Germinal center (tissue), 1 donor: ENCODE results near the gene EFCAB13.

ENCODE experiments used
- DNase-seq: peaks from one replicate; pipeline ENCODE4 v3.0.0; 2012; ENCODE audit warnings: mixed read lengths, low spot score

EFCAB13 gene, protein sequence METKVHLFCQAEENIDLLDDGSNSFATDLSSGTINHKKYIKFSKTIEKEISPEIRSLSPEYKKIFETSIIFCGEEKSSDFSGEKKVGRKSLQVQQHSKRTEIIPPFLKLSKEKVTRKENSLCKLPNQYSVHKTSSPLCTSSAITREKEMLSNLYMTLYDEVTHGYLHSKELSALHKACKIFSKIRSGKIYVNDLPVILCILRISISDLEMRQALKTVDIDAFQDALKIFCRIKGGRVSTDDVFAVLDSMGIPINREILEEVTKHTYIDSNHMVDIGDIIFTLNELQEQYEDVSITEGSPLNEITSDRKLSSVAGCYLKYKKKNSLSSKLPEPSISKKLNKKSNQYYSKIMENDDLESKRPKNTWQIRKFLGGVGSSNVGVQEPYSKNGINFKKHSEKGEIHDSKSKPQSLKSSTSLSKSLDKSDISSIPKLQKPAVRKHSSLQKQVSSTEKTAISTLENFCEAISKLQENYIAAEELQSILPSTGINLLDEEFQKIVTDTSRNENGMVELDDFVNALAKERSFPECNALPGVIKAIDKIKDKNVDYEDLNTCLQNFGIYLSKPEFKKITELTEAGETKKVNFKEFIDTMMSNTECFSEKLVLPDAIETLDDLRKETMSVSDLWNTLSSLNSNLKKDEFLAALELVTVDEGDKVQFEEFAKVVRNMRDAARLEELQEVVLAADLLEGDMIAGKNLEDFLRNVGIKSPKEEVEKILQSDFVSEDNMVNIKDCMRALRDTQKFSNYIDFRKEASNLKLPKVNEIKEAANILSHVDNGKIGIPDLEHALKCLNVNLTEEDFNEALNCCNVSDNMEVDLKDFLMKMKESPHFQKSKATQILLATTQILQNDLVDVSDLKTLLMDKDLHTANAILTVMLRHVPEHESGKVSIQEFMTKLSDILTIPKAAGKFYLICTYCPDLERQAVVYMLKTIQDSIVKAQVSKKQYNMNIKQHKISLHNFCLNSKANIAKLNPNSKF

DNA sequence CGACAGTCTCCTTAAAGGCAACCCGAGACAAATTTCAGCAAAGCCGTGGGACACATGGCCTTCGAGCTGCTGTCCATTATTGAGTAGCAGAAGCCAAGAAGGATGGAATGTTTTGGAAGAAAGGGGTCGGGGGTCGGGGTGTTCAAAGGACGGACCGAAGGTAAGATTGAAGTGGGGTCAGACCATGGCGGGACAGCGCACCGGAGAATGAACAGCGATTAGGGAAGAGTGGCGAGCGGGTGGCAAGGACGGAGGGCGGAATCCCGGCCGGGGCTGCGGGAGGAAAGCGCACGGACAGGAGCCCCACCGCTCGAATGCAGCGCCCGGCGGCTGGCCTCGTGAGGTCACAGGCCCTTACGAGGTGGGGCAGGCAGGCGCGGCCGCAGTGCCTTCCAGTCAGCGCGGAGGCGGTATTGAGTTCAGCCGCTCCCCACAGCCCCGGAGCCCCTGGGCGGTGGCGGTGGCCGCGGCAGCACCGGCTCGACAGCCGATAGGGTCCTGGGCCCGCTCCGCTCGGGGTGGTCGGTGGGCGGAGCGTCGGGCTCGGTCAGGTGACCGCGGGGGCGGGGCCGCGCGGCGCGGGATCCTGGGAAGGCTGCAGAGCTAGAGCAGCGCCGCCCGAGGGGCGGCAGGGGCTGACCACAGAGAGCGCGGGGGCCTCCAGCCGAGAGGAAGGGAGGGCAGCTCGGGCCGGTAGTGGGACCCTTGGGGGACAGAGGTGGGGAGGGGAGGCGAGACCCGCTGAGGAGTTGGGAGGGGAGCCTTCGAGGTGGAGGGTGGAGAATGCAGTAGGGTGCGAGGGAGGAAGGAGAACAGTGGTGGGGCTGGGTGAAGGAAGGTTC is at the start of gene EFCAB13:
TSS of gene EFCAB13 (plus strand) at position 574 of the 842 bp plus-strand sequence. CDS start 4,399 bp downstream, outside the sequence.
- DNase-seq = peak; percentile 86

DNA sequence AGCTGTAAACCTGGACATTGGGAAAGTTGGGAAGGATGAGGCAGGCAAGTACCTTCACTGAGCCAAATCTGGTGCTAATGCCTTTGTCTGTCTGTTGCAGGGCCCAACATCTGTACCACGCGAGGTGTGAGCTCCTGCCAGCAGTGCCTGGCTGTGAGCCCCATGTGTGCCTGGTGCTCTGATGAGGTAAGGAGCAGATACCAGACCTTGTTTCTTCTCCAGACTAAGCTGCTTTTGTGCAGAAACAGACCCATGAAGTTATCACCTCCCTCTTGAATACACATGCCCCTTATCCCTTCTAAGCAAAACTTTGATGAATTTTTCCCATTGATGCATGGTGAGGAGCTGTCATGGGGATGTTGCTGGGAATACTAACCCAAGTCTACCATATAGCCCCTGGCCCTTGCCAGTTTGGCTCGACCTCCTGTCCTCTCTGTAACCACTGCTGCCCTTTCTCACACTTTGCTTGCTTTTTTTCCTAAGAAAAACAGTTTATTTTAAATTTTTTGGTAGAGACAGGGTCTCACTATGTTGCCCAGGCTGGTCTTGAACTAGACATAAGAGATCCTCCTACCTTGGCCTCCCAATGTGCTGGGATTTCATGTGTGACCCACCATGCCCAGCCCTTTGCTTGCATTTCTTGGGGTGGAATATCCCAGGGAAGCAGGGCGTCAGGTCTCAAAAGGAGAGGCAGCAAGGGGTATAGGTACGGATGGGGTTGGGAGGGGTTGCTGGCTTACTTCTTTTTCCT is 49.3 kb upstream of the EFCAB13 start:
- no peak for DNase-seq

DNA sequence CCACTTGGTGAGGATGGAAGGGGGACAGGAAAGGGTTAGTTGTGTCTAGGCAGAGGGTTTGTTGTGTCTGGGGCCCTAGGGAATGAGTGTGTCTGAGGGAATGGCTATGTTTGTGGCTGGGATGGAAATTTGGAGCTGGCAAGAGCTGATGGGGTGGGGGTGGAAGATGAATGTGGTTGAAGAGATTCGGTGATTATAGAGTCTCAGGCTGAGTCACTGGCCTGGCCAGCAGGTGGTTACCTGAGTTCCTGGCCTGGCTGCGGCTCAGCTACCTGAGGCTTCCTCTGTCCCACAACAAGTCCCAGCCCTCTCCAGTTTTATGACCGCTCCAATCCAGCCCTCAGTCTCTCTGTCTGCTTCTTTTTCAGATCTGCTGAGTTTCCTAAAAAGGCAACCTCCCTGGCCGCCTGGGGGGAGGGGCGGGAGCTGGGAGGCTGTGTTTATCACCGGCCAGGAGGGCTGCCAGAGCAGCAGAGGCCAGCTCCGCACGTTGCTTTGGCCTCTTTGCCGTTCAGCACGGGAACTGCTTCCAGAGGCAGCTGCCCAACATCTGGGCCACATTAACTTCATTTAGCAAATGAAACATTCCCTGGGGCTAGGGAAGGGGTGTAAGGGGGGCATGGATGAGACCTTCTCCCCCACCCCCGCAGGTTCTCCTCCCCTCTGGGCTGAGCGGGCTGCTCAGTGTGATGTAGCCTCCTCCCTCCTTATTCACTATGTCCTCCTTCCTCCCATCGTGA is 48.3 kb upstream of the EFCAB13 start:
- DNase-seq = no peak

DNA sequence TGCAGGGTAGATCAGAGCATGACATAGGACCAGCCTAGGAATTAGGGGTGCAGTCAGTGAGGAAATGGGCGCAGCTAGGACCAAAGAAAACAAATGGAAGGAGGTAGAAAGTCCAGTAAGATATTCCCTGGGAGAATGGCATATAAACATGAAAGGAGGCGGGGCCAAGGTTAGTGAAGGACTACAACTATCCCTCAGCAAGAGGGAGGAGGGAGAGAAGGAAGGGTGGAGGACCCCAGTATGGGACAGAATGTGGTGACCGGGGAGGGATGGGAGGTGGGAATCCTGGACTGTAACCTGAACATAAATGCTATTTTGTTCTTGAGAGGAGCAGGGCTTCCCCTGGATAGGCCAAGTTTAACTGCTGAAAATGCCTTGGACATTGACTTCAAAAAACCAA is 47.3 kb upstream of the EFCAB13 start:
- DNase-seq = no peak

DNA sequence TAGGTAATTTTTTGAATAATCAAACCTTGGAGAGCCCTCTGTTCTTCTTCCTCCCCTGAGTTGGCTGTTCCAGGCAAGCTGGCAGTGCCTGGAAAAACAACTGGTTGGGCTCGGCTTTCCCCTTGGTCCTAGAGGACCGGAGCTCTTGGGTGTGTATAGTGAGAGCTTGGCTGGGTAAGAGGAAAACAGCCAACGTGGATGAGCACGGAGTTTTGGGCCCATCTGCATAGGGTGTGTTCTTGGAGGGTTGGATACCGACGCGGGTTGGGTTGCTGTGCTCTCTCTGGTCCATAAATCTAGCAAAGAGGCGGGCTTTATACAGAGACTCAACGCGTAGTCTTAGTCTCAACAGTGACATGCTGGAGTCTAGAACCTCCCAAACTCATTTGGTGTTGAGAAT is 46.9 kb upstream of the EFCAB13 start:
- no peak for DNase-seq

DNA sequence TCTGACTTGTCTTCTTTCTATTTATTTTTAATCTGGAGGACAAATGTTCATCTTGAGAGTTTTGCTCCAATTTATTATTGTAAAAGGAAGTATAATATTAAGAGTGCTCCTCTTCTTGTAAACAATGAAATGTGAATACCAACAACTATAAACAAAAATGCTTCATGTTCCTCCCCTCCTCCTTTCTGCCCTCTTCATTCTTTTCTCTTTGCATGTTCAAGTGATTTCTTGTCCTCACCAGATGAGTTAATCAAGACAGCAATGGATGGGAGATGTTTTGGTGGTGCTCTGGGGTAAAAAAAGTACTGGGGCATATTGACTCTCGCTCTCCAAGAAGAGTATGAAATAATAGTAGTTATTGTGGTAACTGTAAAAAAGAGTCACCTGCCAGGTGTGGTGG is 45.8 kb upstream of the EFCAB13 start:
- DNase-seq = no peak

DNA sequence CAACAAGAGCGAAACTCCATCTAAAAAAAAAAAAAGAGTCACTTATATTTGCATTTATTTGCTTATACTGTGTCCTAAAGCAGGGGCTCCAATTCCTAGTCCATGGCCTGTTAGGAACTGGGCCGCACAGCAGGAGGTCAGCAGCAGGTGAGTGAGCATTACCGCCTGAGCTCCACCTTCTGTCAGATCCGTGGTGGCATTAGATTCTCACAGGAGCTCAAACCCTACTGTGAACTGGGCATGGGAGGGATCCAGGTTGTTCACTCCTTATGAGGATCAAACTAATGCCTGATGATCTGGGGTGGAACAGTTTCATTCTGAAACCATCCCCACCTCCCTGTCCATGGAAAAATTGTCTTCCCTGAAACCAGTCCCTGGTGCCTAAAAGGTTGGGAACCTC is 45.2 kb upstream of the EFCAB13 start:
- DNase-seq = no peak

DNA sequence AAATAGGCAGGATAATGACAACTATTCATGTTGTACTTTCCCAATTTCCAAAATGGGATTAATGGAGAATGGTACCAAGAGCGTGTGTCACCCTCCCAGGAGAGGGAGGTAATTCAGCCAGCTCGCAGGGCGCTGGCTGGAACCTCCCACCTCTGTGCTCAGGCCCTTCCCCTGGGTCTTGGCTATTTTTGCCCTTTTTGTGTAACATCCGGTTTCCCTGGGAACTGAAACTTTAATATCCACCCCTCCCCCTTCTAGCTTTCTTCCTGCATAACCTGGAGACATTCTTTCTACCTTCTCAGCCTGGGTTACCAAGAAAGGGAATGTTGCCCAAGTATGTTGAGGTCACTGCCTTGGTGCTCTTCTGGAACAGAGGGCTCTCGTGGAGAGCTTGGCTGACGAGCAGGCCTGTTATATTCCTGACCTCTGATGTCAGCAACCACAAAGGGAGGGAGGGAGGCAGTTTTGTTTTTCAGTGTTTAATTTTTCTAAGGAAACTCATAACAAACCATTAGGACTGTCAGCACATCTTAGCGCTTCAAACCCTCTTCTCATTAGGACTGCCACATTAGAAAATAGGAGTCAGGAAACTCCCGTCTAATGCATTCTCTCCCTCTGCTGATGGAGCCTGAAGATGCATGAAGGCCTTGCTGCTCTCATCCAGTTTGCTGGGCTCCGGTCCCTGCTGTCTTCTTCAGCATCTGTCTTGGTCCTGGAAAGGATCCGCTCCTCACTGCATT is 44.5 kb upstream of the EFCAB13 start:
- peak; percentile 83 for DNase-seq

DNA sequence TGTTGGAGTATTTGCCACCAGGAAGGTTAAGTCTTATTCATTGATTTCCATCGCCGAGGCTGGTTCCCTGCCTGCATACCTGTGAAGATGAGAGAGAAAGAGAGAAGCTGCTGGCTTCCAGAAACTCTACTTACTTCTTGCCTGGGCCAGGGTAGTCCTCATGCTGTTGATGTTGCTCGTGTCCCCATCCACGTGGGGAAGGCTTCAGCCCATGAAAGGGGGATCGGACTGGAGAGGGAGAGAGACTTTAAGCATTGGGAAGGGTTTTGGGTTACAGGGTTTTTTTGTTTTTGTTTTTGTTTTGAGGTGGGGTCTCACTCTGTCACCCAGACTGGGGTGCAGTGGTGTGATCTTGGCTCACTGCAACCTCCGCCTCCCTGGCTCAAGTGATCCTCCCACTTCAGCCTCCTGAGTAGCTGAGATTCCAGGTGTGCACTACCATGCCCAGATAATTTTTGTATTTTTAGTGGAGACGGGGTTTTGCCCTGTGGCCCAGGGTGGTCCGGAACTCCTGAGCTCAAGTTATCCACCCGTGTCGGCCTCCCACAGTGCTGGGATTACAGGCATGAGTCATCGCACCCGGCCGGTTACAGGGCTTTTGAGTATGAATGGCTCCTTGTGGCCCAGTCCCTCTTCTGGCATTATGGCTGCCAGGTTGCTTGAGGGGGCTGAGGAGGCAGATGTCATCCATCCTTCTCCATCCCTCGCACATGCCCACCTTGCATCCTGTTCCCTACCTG is 43.5 kb upstream of the EFCAB13 start:
- no peak for DNase-seq

DNA sequence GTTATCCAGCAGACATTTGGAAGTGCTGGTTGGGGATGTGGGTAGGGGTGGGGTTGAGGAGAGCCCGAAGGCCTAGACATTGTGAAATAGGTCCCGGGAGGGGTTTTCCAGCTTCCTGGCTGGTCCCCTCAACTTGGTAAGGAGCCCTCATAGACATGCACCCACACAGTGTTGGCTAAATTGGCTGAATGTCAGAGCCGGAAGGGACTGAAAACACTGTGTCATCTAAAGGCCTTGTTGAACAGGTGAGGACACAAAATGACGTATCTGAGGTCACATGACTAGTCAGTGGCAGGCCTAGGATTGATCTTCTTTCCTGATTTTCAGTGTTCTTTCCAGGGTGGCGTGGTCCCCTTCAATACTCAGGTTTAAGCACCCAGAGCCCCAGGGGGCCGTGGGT is 42.5 kb upstream of the EFCAB13 start:
- no peak for DNase-seq

DNA sequence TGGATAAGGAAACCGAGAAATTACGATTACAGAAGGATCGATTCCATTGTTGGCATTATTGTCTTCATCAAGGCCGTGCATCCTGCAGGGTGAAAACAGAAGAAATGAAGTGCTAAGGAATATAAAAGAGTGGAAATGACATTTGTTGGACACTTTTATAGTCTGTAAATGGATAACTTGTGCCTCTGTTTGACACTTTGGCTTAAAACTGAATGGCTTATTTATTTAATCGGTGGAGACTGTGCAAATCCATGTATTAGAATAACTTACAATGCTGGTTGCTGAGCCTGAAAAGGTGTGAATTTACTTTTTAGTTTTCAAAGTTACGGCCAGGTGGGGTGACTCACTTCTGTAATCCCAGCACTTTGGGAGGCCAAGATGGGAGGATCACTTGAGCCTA is 38.8 kb upstream of the EFCAB13 start:
- DNase-seq = no peak

DNA sequence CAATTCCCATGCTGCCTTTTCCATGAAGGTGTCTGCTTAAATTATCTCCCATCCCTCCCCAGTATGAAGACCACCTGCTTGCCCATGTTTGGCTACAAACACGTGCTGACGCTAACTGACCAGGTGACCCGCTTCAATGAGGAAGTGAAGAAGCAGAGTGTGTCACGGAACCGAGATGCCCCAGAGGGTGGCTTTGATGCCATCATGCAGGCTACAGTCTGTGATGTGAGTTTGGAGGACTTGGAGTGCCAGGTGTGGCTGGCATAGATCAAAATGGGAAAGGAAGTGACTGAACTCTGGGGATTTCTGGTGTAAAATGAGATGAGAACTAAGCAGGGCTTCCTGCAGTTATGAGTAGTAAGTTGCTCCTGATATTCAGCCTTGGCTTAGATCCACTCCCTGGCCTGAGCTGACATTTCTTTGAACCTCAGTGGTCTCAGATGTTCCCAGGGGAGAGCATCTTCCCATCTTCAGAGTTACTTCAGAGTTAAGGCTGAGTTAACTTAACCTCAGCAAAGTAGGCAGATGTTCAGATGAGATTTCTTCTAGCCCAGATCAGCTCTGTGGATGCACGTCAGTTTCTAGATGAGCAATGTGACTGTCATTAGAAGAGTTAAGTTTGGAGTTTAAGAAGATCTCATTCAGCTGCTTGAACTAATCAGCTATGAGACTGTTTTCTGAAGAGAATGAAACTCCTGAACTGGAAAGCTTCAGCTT is 37.4 kb upstream of the EFCAB13 start:
- peak; percentile 53 for DNase-seq

DNA sequence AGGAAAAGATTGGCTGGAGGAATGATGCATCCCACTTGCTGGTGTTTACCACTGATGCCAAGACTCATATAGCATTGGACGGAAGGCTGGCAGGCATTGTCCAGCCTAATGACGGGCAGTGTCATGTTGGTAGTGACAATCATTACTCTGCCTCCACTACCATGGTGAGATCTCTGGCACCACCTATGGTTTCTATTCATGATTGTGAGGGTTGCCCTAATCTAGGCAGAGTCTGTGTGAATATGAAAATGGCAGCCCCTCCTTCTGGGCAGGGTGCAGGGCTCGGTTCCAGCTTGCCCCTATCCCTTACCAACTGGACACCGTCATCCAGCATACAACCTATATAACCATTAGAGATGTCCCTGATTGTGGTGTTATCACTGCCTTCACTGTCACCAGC is 36.7 kb upstream of the EFCAB13 start:
- no peak for DNase-seq

DNA sequence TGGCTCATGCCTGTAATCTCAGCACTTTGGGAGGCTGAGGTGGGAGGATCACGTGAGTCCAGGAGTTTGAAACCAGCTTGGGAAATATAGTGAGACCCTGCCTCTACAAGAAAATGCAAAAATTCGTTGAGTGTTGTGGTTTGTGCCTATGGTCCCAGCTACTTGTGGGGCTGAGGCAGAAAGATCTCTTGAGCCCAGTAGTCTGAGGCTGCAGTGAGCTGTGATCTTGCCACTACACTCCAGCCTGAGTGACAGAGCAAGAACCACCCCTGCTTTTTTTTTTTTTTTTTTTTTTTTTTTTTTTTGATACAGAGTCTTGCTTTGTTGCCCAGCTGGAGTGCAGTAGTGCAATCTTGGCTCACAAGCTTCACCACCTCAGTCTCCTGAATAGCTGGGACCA is 36.1 kb upstream of the EFCAB13 start:
- DNase-seq = no peak

DNA sequence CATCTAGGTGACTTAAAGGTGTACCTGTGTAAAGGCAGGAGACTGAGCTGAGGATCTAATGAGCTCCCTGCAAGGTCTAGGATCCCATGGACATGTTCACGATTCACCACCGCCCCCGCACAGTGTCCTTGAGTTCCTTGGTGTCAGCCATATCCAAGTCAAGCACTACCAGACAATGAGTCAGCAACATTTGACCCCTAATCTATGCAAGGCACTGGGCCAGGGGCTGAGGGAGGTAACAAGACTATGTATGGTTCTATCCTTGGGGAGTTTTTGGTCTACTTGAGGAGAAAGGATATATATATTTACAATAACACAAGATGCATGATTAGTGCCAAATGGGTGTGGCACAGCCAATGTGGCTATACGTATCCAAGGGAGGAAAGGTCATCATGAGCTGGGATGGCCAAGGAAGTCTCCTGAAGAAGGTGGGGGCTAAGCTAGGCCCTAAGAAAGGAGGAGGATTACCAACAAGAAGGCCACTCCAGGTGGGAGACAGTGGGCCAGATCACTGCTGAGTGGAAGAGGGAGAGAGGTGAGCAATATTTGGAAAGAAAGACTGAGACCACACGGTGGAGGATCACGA is 35.1 kb upstream of the EFCAB13 start:
- no peak for DNase-seq

DNA sequence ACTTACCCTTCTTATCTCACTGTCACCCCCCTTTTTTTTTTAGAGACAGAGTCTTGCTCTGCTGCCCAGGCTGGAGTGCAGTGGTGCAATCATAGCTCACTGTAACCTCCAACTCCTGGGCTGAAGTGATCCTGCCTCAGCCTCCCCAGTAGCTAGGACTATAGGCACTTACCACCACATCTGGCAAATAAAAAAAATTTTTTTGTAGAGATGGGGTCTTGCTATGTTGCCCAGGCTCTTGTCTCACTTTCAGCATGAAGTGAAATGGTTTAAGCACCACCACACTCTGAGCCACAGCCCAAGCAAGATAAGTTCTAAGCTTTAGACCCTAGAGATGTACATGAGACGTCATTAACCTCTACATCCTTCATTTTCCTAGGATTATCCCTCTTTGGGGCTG is 34.5 kb upstream of the EFCAB13 start:
- DNase-seq = no peak

DNA sequence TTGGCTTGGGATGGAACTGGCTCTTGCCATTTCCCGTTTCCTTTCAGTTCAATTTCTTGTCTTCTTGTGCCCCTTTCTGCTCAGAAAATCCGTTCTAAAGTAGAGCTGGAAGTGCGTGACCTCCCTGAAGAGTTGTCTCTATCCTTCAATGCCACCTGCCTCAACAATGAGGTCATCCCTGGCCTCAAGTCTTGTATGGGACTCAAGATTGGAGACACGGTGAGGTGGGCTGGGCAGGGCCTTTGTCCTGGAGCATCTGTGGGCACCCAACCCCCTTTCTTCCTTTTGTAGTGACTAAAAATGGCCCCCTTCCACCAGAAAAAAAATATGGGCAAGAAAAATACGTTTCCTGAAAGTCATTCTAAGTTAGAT is 32.9 kb upstream of the EFCAB13 start:
- no peak for DNase-seq

DNA sequence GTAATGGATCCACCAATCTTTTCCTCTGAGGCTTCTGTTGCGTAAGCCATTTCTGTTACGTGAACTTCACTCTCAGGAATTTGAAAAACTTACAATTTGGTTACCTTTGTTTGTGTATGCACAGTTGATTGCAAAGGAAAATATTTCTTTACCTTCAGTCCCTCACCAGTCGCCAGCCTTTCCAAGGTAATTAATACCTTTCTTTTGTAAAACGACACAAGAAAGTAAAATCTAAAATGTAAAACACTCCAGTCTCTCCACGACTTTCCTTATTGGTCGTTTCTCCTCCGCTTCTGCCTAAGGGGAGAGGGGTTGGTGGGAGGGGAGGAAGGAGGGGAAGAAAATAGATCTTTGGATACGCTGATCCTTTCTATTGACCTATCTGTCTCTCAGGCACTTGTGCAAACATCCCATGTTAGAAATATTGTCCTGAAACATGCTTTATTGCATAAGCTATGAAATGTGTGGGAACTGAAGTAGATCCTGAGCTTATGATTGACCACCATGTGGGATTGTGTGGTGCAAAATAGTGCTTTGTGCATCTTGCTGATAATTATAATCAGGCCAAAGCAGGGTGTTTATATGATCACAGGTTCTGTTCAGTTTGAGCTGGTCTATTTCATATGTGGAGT is 32.4 kb upstream of the EFCAB13 start:
- no peak for DNase-seq
